PC-9 (cell line): ENCODE results near the gene SCAP. TPM values are rescaled to one million over a fixed set of nuclear protein-coding genes. Genes with fewer than 3 reads are reported as not detected.

ENCODE experiments used
- BruUV-seq: library from RNA; stranded (reverse); fragments of 400-500 nt; replicated peaks from 2 replicates; lab custom pipeline; 2021; lab: Mats Ljungman, UMichigan
- CTCF ChIA-PET: fragments of 300-600 bp; sonication (Branson Sonifier 250); formaldehyde crosslinking; loops from one replicate; lab custom pipeline; 2022; ENCODE audit warnings: antibody characterized with exemption; lab: Charles Lee
- POLR2A ChIA-PET: fragments of 300-600 bp; sonication (Branson Sonifier 250); formaldehyde crosslinking; loops from one replicate; lab custom pipeline; 2022; ENCODE audit warnings: antibody characterized with exemption; ENCODE audit not compliant: unreplicated experiment; lab: Charles Lee
- DNase-seq, 2 experiments: peaks; one replicate each; pipeline versions ENCODE4 v3.0.0 to v3.0.0-alpha.2; 2015 to 2022; ENCODE audit warnings: mixed read lengths in 1 of 2
- H2AFZ ChIP-seq: fragments of 200-600 bp; sonication (generic); 2 replicates; pipeline ENCODE4 v1.8.1; 2017; ENCODE audit warnings: antibody characterized with exemption
- H3F3A ChIP-seq: fragments of 200-600 bp; sonication (generic); 2 replicates; pipeline ENCODE4 v1.8.1; 2017; ENCODE audit warnings: antibody characterized with exemption, mild to moderate bottlenecking, low read depth; ENCODE audit not compliant: insufficient read depth
- H3K27ac ChIP-seq: fragments of 200-600 bp; sonication (generic); 2 replicates; pipeline ENCODE4 v1.6.1; 2016; ENCODE audit warnings: mixed run types
- H3K27me3 ChIP-seq: fragments of 200-600 bp; sonication (generic); 2 replicates; pipeline ENCODE4 v1.6.1; 2016; ENCODE audit warnings: low read depth, mixed run types; ENCODE audit not compliant: insufficient read depth
- H3K36me3 ChIP-seq: fragments of 200-600 bp; sonication (generic); 2 replicates; pipeline ENCODE4 v1.6.1; 2016; ENCODE audit warnings: low read depth, mixed run types
- H3K4me1 ChIP-seq: fragments of 200-600 bp; sonication (generic); replicated peaks from 2 replicates; pipeline ENCODE4 v1.6.1; 2016; ENCODE audit warnings: mixed run types; ENCODE audit not compliant: insufficient read depth
- H3K4me2 ChIP-seq: fragments of 200-600 bp; sonication (generic); 2 replicates; pipeline ENCODE4 v1.6.1; 2017; ENCODE audit warnings: mixed run types
- H3K4me3 ChIP-seq: fragments of 200-600 bp; sonication (generic); 2 replicates; pipeline ENCODE4 v1.6.1; 2016; ENCODE audit warnings: mixed run types
- H3K79me2 ChIP-seq: fragments of 200-600 bp; sonication (generic); 2 replicates; pipeline ENCODE4 v1.6.1; 2017; ENCODE audit warnings: low read depth, mixed run types
- H3K9me2 ChIP-seq: fragments of 200-600 bp; sonication (generic); 2 replicates; pipeline ENCODE4 v1.8.1; 2017; ENCODE audit warnings: mild to moderate bottlenecking; ENCODE audit not compliant: insufficient read depth
- H3K9me3 ChIP-seq: fragments of 200-600 bp; sonication (generic); 2 replicates; pipeline ENCODE4 v1.8.1; 2016; ENCODE audit warnings: low read depth; ENCODE audit not compliant: insufficient read depth
- H4K20me1 ChIP-seq: fragments of 200-600 bp; sonication (generic); 2 replicates; pipeline ENCODE4 v1.8.1; 2017; ENCODE audit not compliant: insufficient read depth
- EZH2 ChIP-seq: fragments of 200-600 bp; sonication (generic); IDR thresholded peaks from 2 replicates; pipeline ENCODE4 v1.8.0; 2017; ENCODE audit warnings: antibody characterized with exemption, low read depth
- intact Hi-C: fragments of 100-400 bp; cut with micrococcal nuclease; formaldehyde crosslinking; loops from one replicate; pipeline ENCODE4 v1.10.0; 2022; ENCODE audit not compliant: unreplicated experiment
- total RNA-seq: library from RNA; stranded (reverse); gene quantifications from 2 replicates; pipeline ENCODE4 v1.2.3, GENCODE V29; 2021
- TF ChIP-seq, protein P1 (sequence below): fragments of 200-600 bp; sonication (generic); conservative IDR thresholded peaks from 2 replicates; pipeline ENCODE4 v1.6.1; 2017; ENCODE audit warnings: mixed run types, antibody characterized with exemption, mild to moderate bottlenecking, moderate library complexity

The SCAP gene
- total RNA-seq, 1 experiment from 2014 or later: 71.5 TPM

DNA sequence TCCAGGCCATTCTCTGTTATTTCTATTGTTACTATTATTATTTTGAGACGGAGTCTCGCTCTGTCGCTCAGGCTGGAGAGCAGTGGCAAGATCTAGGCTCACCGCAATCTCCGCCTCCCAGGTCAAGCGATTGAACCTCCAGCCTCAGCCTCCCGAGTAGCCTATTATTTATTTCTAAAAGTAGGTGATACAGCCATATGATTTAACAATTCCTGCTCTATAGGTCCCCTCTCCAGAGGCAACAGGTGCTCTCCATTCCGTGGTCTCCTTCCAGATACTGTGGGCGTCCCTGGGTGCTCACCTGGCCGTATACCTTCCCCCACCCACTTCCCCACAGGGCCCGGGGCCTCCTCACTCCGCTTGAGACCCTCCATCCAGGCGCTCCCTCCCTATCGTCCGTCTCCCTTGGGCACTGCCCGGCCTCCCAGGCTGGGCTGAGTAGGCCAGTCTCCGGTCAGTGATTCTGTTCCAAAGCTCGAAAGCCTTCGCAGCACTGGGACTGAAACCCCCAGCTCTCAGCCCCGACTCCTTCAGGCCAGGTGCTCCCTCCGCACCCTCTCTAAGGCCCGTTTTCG lies 95.6 kb downstream of the SCAP start:
- Histone ChIP-seq H3K9me3 (no peaks in the 10 kb centered on the region), H4K20me1 (peaks cover 34% of the 10 kb centered on the region), H3K27me3 (no peaks in the 10 kb centered on the region), H3K79me2 (peaks cover 55% of the 10 kb centered on the region), H3K9me2 (no peaks in the 10 kb centered on the region), H3K4me3 (peak overlapping the region; percentile 66), H3K36me3 (no peaks in the 10 kb centered on the region), H3K4me1 (peaks cover 21% of the 10 kb centered on the region), H3K27ac (peak overlapping the region; percentile 92), H3K4me2 (peak overlapping the region; percentile 98), H3F3A (peaks cover 21% of the 10 kb centered on the region), H2AFZ (peak overlapping the region; percentile 80)
- no TSS peak for BruUV-seq
- DNase-seq: no peak
- ChIA-PET POLR2A (interaction anchor here (0.6 to 0.7 kb wide), 7 partner anchors 132 to 1515 kb away, joined by 3 to 5 read pairs (median 4); no protein-coding TSS in a partner anchor), CTCF (interaction anchor here (0.7 kb wide), 1 partner anchor 215 kb away, joined by 3 read pairs; no protein-coding TSS in a partner anchor)
- intact Hi-C loops: loop anchor here (5.0 kb wide), 1 partner anchor 673 kb away; no protein-coding TSS in a partner anchor
- TF ChIP-seq, protein P1, sequence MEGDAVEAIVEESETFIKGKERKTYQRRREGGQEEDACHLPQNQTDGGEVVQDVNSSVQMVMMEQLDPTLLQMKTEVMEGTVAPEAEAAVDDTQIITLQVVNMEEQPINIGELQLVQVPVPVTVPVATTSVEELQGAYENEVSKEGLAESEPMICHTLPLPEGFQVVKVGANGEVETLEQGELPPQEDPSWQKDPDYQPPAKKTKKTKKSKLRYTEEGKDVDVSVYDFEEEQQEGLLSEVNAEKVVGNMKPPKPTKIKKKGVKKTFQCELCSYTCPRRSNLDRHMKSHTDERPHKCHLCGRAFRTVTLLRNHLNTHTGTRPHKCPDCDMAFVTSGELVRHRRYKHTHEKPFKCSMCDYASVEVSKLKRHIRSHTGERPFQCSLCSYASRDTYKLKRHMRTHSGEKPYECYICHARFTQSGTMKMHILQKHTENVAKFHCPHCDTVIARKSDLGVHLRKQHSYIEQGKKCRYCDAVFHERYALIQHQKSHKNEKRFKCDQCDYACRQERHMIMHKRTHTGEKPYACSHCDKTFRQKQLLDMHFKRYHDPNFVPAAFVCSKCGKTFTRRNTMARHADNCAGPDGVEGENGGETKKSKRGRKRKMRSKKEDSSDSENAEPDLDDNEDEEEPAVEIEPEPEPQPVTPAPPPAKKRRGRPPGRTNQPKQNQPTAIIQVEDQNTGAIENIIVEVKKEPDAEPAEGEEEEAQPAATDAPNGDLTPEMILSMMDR: no peak
- no peak for TF ChIP-seq EZH2

DNA sequence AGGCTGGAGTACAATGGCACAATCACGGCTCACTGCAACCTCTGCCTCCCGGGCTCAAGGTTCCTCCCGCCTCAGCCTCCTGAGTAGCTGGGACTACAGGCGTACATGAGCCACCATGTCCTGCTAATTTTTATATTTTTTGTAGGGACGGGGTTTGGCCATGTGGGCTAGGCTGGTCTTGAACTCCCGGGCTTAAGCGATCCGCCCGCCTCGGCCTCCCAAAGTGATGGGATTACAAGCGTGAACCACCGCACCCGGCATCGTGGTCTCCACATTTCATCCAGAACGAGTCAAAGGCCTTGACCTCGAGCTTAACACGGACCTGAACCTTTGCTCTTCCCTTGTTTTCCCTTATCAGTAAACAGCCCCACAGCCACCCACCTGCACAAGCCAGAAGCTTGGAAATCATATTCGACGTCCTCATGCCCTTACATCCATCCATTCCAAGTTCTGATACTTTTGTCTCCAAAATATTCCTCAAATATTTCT lies 96.3 kb downstream of the SCAP start:
- Histone ChIP-seq H3K79me2 (peaks cover 51% of the 10 kb centered on the region), H2AFZ (peak overlapping the region; percentile 80), H3K4me3 (peak overlapping the region; percentile 66), H3F3A (peaks cover 21% of the 10 kb centered on the region), H3K4me2 (peak overlapping the region; percentile 98), H3K27me3 (no peaks in the 10 kb centered on the region), H3K36me3 (no peaks in the 10 kb centered on the region), H3K27ac (peak overlapping the region; percentile 92), H3K4me1 (peaks cover 21% of the 10 kb centered on the region), H4K20me1 (peaks cover 27% of the 10 kb centered on the region), H3K9me3 (no peaks in the 10 kb centered on the region), H3K9me2 (no peaks in the 10 kb centered on the region)
- CTCF ChIA-PET: interaction anchor here (0.7 kb wide), 1 partner anchor 399 kb away, joined by 5 read pairs; no protein-coding TSS in a partner anchor
- DNase-seq: no peak
- TF ChIP-seq, protein P1: no peak
- TF ChIP-seq EZH2: no peak
- POLR2A ChIA-PET: no interaction called here
- intact Hi-C loops: no loop called here
- BruUV-seq: no TSS peak

DNA sequence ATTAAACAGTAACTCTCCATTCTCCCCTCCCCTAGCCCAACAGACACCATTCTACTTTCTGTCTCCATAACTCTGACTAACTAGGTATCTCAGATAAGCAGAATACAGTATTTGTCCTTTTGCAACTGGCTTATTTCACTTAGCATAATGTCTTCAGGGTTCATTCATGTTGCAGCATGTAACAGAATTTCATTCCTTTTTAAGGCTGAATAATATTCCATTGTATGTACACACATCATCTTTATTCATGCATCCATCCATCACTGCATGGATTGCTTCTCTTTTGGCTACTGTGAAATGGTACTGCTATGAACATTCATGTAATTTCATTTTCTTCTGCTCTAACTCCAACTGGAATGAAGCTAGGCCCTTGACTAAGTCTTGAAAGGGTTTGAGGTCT lies 96.9 kb downstream of the SCAP start:
- Histone ChIP-seq H3K4me1 (peaks cover 21% of the 10 kb centered on the region), H3K9me2 (no peaks in the 10 kb centered on the region), H3F3A (peaks cover 21% of the 10 kb centered on the region), H3K27ac (peak overlapping the region; percentile 92; the same call in 1 of the 2 replicates), H3K79me2 (peaks cover 45% of the 10 kb centered on the region), H2AFZ (no peak overlapping the region), H3K27me3 (no peaks in the 10 kb centered on the region), H3K4me3 (peak overlapping the region; percentile 66; the same call in 1 of the 2 replicates), H3K36me3 (no peaks in the 10 kb centered on the region), H3K4me2 (peak overlapping the region; percentile 98), H3K9me3 (no peaks in the 10 kb centered on the region), H4K20me1 (peaks cover 24% of the 10 kb centered on the region)
- BruUV-seq: no TSS peak
- ChIA-PET CTCF (interaction anchor here (0.7 kb wide), 1 partner anchor 399 kb away, joined by 5 read pairs; no protein-coding TSS in a partner anchor), POLR2A (no interaction called here)
- no peak for DNase-seq
- intact Hi-C loops: no loop called here
- TF ChIP-seq EZH2: no peak
- TF ChIP-seq, protein P1: no peak
